NB4 (cell line): Measurements from ENCODE around the gene ARHGAP25.

Experiments used
- DNase-seq: peaks from one replicate; pipeline ENCODE4 v3.0.0; 2010; ENCODE audit warnings: low read depth
- H3K4me3 ChIP-seq: one replicate; pipeline ENCODE4 v1.5.1; 2011; ENCODE audit warnings: mild to moderate bottlenecking, low read depth, low read length, moderate library complexity
- CTCF ChIP-seq: IDR thresholded peaks from one replicate; pipeline ENCODE4 v1.5.1; 2012; ENCODE audit warnings: low read depth, low read length
- MAX ChIP-seq: IDR thresholded peaks from 2 replicates; pipeline ENCODE4 v1.6.1; 2011; ENCODE audit warnings: low read depth, low read length
- MYC ChIP-seq: IDR thresholded peaks from 2 replicates; pipeline ENCODE4 v1.6.1; 2011; ENCODE audit warnings: low read depth, low read length
- POLR2A ChIP-seq: IDR thresholded peaks from 2 replicates; pipeline ENCODE4 v1.6.1; 2011; ENCODE audit warnings: mild to moderate bottlenecking; ENCODE audit not compliant: insufficient read length; ENCODE audit errors: extremely low read depth

Gene ARHGAP25

DNA sequence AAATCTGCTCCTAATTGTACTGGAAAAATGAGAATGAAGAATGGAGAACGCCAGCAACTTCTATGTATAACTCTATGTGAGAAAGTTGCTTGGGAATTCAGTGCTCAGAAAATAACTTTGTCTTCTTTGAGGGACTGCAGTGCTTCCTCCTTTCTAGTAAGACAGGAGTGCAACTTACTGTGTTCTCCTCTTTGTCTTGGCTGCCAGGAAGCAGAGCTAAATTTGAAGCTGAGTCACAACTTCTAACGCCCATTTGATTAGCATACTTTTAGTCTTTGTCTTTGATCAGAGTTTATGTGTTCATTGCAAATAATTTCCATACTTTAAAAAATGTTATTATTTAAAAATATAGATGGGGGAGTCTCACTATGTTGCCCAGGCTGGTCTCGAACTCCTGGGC, 6.6 kb downstream of the ARHGAP25 start:
- no peak for TF ChIP-seq CTCF
- TF ChIP-seq MAX: no peak
- TF ChIP-seq MYC: no peak
- no peak for TF ChIP-seq POLR2A
- H3K4me3 ChIP-seq: no peak overlapping the region
- peak; percentile 81 for DNase-seq

DNA sequence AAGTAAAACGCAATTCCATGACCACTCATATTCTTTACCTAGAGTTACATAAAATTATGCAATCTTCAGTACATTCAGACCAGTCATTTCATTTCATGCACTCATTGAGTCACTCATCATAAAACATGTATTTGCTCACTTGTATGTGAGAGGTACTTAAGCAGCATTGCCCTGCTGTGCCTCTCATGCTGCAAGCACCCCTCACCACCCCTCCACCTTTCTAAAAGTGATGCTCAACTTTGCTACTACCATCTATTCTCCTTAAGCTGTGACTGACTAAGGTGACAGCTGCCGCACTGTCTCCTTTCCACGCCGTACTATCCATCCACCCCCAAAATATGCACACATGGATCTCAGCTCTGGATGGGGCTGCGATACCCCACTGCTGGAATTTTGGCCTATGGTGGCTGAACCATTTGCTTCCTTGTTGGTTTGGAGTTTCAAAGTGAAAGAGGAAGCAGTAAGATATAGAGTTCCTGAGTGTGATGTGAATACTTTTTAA, 7.2 kb downstream of the ARHGAP25 start:
- no peak for TF ChIP-seq MYC
- no peak overlapping the region for H3K4me3 ChIP-seq
- DNase-seq: peak; percentile 69

- TF ChIP-seq MAX: no peak
- no peak for TF ChIP-seq POLR2A
- TF ChIP-seq CTCF: no peak
- TF ChIP-seq MYC: no peak
- no peak overlapping the region for H3K4me3 ChIP-seq
- peak; percentile 65 for DNase-seq
Observed at GRCh38 chr2:68742626-68743415, 8.2 kb downstream of the ARHGAP25 start.

DNA sequence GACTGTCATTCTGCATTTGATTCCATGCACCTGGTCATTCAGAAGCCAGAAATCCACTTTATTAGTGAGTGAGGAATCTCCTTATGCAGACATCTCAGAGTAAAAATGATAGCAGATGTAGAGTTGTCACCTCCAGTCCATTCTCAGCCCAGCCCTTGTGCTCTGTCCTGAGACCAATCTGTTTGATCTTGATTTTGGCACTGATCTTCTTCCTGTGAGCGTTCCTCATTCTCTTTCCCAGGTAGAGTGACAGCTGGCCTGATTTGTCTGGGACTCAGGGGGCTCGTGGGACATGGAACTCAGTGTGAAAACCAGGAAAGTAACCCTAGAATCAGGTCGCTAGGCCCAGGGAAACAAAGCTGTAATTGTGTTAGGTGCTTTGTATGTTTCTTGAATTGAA, 8.9 kb downstream of the ARHGAP25 start:
- no peak for TF ChIP-seq MYC
- no peak for DNase-seq
- H3K4me3 ChIP-seq: no peak overlapping the region

DNA sequence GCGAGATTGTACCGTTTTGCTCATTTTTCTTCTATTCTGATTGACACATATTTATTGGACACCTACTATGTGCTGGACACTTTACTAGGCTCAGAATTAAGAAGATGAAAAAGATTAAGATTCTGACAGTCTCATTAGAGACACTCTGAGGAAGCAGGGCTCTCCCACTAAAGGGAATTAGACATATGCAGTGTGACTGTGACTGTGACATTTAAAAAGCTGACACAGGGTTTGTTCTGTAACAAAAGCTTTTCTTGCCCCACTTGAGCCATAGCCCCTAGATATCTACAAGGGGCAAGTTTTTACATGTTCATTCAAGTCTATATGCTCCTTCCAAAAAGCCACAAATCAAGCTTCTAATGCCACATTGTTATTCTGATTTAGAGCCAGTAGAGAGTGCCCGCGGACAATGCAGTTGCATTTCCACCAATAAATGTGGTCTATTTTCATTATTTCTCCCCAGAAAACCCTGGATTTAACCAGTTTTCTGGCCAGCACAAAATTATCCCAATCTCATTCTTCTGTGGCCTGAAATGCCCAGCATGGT, 9.8 kb downstream of the ARHGAP25 start:
- no peak for DNase-seq
- H3K4me3 ChIP-seq: no peak overlapping the region
- no peak for TF ChIP-seq MAX
- no peak for TF ChIP-seq POLR2A
- no peak for TF ChIP-seq CTCF
- TF ChIP-seq MYC: no peak

DNA sequence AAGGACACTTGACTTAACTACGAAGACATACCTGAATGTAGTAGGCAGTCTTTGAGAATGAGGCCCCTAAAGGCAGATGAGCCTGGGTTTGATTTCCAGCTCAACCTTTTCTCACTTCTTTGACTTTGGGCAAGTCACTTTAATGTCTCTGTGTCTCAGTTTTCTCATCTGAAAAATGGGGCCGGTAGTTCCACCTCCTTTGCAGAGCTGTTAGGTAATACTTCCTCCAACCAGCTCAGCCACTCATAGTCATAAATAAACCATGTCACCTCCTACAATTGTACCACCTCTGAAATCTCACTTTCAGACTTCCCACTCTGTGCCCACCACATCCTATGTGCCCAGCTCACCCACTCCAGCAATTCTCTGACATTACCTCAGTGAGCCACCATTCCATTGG, 10.4 kb downstream of the ARHGAP25 start:
- DNase-seq: no peak
- TF ChIP-seq MYC (no peak), POLR2A (no peak), CTCF (no peak), MAX (no peak)
- H3K4me3 ChIP-seq: no peak overlapping the region

DNA sequence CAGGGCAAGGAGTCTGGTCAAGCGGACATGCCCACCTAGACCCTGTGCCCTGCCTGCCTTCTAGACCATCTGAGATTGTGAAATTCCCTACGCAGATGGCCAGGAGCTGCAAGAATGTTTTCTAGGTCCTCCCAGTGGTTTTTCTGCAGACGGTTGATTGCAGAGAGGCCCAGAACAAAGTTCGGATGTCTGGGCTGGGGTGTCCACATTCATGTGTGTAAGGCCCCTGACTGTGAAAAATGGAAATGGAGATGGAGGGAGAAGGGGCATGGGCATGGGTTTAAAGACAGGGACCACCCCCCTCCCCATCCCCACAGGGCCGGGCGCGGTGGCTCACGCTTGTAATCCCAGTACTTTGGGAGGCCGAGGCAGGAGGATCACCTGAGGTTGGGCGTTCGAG, 11.8 kb downstream of the ARHGAP25 start:
- TF ChIP-seq POLR2A (no peak), MYC (no peak), CTCF (no peak)
- DNase-seq: no peak
- H3K4me3 ChIP-seq: no peak overlapping the region
